ENCODE data around the gene CEP350.

- TF ChIP-seq BHLHE40 (IDR thresholded peaks at IDR 0.05; ENCODE audit: low read depth, low read length): no peak
- TF ChIP-seq BCL3 (IDR thresholded peaks at IDR 0.05): no peak
- TF ChIP-seq CTCF (IDR thresholded peaks at IDR 0.05): no peak
- no peak for TF ChIP-seq MYC (IDR thresholded peaks at IDR 0.05; ENCODE audit: borderline replicate concordance, low read length)
- TF ChIP-seq RAD21 (conservative IDR thresholded peaks at IDR 0.05 in 1 of 2, IDR thresholded peaks at IDR 0.05 in 1 of 2): no peak
- no peak for TF ChIP-seq EHMT2 (IDR thresholded peaks at IDR 0.05; ENCODE audit: low read depth)
- TF ChIP-seq TP53 (CRISPR knock-in tag; IDR thresholded peaks at IDR 0.05): no peak
- TF ChIP-seq POLR2A (IDR thresholded peaks at IDR 0.05; ENCODE audit: low read length): no peak
- no peak for TF ChIP-seq ESRRA (IDR thresholded peaks at IDR 0.05; ENCODE audit: borderline replicate concordance, low read length)
- no peak for TF ChIP-seq GATA3 (IDR thresholded peaks at IDR 0.05; ENCODE audit: borderline replicate concordance)
- TF ChIP-seq HES2 (IDR thresholded peaks at IDR 0.05): no peak
- TF ChIP-seq RFX5 (IDR thresholded peaks at IDR 0.05): no peak
- no peak for TF ChIP-seq JUN (IDR thresholded peaks at IDR 0.05)
These were observed 87.0 kb downstream of the CEP350 start for GRCh38 chr1:180041582-180041981.

All from A549 (cell line).